Retinal pigment epithelial cell (primary cell): ENCODE measurements around the gene ALDH18A1.

ENCODE experiments used
- DNase-seq: peaks from one replicate; pipeline ENCODE4 v3.0.0-alpha.2; 2010; ENCODE audit warnings: low read depth
- H3K4me3 ChIP-seq: 2 replicates; pipeline ENCODE4 v1.5.1; 2011; ENCODE audit warnings: mild to moderate bottlenecking, low read length, control low read depth, moderate library complexity
- CTCF ChIP-seq: conservative IDR thresholded peaks from 2 replicates; pipeline ENCODE4 v1.5.1; 2011; ENCODE audit warnings: low read depth, low read length, control low read depth, inconsistent platforms

The ALDH18A1 gene

GRCh38 chr10:95606922-95607321 is 49.6 kb downstream of the ALDH18A1 start:
- DNase-seq: no peak
- no peak for TF ChIP-seq CTCF
- no peak overlapping the region for H3K4me3 ChIP-seq

- DNase-seq: no peak
- no peak for TF ChIP-seq CTCF
Measured at GRCh38 chr10:95605163-95605562, 51.3 kb downstream of the ALDH18A1 start.

GRCh38 chr10:95604630-95605029 is 51.9 kb downstream of the ALDH18A1 start:
- DNase-seq: no peak
- no peak overlapping the region for H3K4me3 ChIP-seq
- TF ChIP-seq CTCF: no peak

More at GRCh38 chr10:95605163-95605562, 51.3 kb downstream of the ALDH18A1 start:
- H3K4me3 ChIP-seq: no peak overlapping the region

GRCh38 chr10:95602382-95602781 is 54.1 kb downstream of the ALDH18A1 start:
- no peak overlapping the region for H3K4me3 ChIP-seq
- no peak for DNase-seq
- no peak for TF ChIP-seq CTCF

- H3K4me3 ChIP-seq: no peak overlapping the region
- DNase-seq: peak; percentile 48
- TF ChIP-seq CTCF: peak; percentile 99
Measured at GRCh38 chr10:95601116-95601719, 55.3 kb downstream of the ALDH18A1 start.

- no peak overlapping the region for H3K4me3 ChIP-seq
- DNase-seq: no peak
- TF ChIP-seq CTCF: no peak
Measured at GRCh38 chr10:95600158-95600557, 56.4 kb downstream of the ALDH18A1 start.

- no peak for TF ChIP-seq CTCF
- DNase-seq: no peak
- H3K4me3 ChIP-seq: no peak overlapping the region
Measured at GRCh38 chr10:95597788-95598187, 58.7 kb downstream of the ALDH18A1 start.
